Measurements from ENCODE around the gene MCF2. TPM values are rescaled to one million over a fixed set of nuclear protein-coding genes. Genes with fewer than 3 reads are reported as not detected.

MCF2 gene
- total RNA-seq, 1 experiment from 2014 or later, result not detected

GRCh38 chrX:139736151-139736550 is 28.2 kb upstream of the MCF2 start:
- Histone ChIP-seq H3K4me3 (ENCODE audit: low read length) (no peak overlapping the region), H3K4me2 (ENCODE audit: low read length) (no peak overlapping the region), H3K27ac (ENCODE audit: low read length) (no peak overlapping the region), H3K9me2 (replicated peaks; ENCODE audit: low read length) (no peaks in the 10 kb centered on the region), H3K79me2 (ENCODE audit: low read length) (no peaks in the 10 kb centered on the region), H4K20me1 (ENCODE audit: low read length) (no peaks in the 10 kb centered on the region), H3K36me3 (ENCODE audit: low read depth, low read length) (no peaks in the 10 kb centered on the region), H3K9me3 (ENCODE audit: low read length) (no peaks in the 10 kb centered on the region), H2AFZ (ENCODE audit: low read length) (no peak overlapping the region), H3K4me1 (ENCODE audit: insufficient read depth, low read length) (peaks cover 24% of the 10 kb centered on the region), H3K27me3 (ENCODE audit: low read length) (no peaks in the 10 kb centered on the region), H3K9ac (ENCODE audit: low read length) (no peak overlapping the region), H3F3A (ENCODE audit: low read length, unreplicated experiment) (no peaks in the 10 kb centered on the region)
- TF ChIP-seq CTCF (conservative IDR thresholded peaks at IDR 0.05; ENCODE audit: low read depth, low read length) (no peak), EZH2 (IDR thresholded peaks at IDR 0.05; ENCODE audit: low read length, unreplicated experiment) (no peak), EZH2phosphoT487 (IDR thresholded peaks at IDR 0.05; ENCODE audit: borderline replicate concordance, low read length) (no peak)
- ATAC-seq, result no peak
- DNase-seq, result no peak
- no TSS peak for BruUV-seq (replicated peaks)
- CTCF ChIA-PET, result no interaction called here
- POLR2A ChIA-PET (ENCODE audit: unreplicated experiment), result no interaction called here
- intact Hi-C loops (cut with micrococcal nuclease), result loop anchor here (5.0 kb wide), 1 partner anchor 534 kb away; no protein-coding TSS in a partner anchor

GRCh38 chrX:139734996-139735395 is 27.0 kb upstream of the MCF2 start:
- no peaks in the 10 kb centered on the region for H3F3A ChIP-seq (ENCODE audit: low read length, unreplicated experiment)
- H3K4me1 ChIP-seq (ENCODE audit: insufficient read depth, low read length), result peaks cover 21% of the 10 kb centered on the region
- CTCF ChIA-PET, result no interaction called here

More at GRCh38 chrX:139734996-139735395, 27.0 kb upstream of the MCF2 start:
- TF ChIP-seq EZH2 (IDR thresholded peaks at IDR 0.05; ENCODE audit: low read length, unreplicated experiment) (no peak), CTCF (conservative IDR thresholded peaks at IDR 0.05; ENCODE audit: low read depth, low read length) (no peak), EZH2phosphoT487 (IDR thresholded peaks at IDR 0.05; ENCODE audit: borderline replicate concordance, low read length) (no peak)
- POLR2A ChIA-PET (ENCODE audit: unreplicated experiment), result no interaction called here
- Histone ChIP-seq H4K20me1 (ENCODE audit: low read length) (no peaks in the 10 kb centered on the region), H3K4me3 (ENCODE audit: low read length) (no peak overlapping the region), H3K27me3 (ENCODE audit: low read length) (no peaks in the 10 kb centered on the region), H3K79me2 (ENCODE audit: low read length) (no peaks in the 10 kb centered on the region), H3K9me3 (ENCODE audit: low read length) (no peaks in the 10 kb centered on the region), H3K9me2 (replicated peaks; ENCODE audit: low read length) (no peaks in the 10 kb centered on the region), H3K27ac (ENCODE audit: low read length) (no peak overlapping the region), H3K4me2 (ENCODE audit: low read length) (no peak overlapping the region), H3K36me3 (ENCODE audit: low read depth, low read length) (no peaks in the 10 kb centered on the region), H2AFZ (ENCODE audit: low read length) (no peak overlapping the region), H3K9ac (ENCODE audit: low read length) (no peak overlapping the region)
- ATAC-seq (no peak), DNase-seq (no peak)
- intact Hi-C loops (cut with micrococcal nuclease), result loop anchor here (5.0 kb wide), 1 partner anchor 533 kb away; no protein-coding TSS in a partner anchor
- no TSS peak for BruUV-seq (replicated peaks)

Data from PC-3 (cell line).